Astrocyte of the cerebellum (primary cell): Measurements from ENCODE around the gene CDH4.

ENCODE experiments used
- DNase-seq: peaks from one replicate; pipeline ENCODE4 v3.0.0-alpha.2; 2011; ENCODE audit warnings: low read depth
- H3K4me3 ChIP-seq: 2 replicates; pipeline ENCODE4 v1.5.1; 2011; ENCODE audit warnings: mild to moderate bottlenecking, low read depth, low read length, moderate library complexity
- in situ Hi-C: cut with HindIII; loops from 2 replicates; pipeline ENCODE4 v1.10.0; 2017; ENCODE audit warnings: low sequenced_read_pairs
- TF ChIP-seq, protein P1 (sequence below): IDR thresholded peaks from 2 replicates; pipeline ENCODE4 v1.5.1; 2012; ENCODE audit warnings: low read length, low read depth, moderate library complexity, mild to moderate bottlenecking; ENCODE audit errors: missing control alignments

The CDH4 gene

DNA sequence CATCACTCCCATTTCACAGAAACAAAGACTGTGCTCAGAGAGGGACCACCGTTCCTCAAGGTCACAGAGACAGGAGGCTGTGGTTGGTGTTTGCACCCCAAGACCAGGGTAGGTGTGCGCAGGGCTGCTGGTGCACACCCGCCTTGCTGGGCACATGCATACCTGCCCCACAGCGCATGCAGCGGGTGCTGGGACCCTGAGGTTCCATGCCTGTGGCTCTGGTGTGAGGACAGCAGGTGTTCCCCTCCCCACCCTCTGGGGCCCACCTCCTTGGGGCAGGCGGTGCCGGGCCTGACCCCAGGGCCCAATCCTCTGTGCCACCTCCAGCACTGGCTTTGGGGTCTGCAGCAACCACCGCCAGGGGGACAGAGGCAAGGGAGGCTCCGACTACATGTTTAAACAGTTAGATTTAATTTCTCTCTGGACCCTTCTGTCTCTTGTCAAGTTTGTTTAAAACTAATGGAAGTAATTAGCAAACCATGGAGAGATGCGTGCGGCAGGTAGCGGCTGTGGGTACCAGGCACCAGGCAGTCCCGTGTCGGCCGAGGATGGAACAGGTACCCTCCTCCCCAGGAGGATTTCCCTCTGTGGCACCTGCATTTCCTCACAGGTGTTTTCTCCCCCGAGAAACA lies 485.9 kb downstream of the CDH4 start:
- no peak for DNase-seq
- H3K4me3 ChIP-seq: no peak overlapping the region
- in situ Hi-C loops: no loop called here
- TF ChIP-seq, protein P1, sequence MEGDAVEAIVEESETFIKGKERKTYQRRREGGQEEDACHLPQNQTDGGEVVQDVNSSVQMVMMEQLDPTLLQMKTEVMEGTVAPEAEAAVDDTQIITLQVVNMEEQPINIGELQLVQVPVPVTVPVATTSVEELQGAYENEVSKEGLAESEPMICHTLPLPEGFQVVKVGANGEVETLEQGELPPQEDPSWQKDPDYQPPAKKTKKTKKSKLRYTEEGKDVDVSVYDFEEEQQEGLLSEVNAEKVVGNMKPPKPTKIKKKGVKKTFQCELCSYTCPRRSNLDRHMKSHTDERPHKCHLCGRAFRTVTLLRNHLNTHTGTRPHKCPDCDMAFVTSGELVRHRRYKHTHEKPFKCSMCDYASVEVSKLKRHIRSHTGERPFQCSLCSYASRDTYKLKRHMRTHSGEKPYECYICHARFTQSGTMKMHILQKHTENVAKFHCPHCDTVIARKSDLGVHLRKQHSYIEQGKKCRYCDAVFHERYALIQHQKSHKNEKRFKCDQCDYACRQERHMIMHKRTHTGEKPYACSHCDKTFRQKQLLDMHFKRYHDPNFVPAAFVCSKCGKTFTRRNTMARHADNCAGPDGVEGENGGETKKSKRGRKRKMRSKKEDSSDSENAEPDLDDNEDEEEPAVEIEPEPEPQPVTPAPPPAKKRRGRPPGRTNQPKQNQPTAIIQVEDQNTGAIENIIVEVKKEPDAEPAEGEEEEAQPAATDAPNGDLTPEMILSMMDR: no peak

DNA sequence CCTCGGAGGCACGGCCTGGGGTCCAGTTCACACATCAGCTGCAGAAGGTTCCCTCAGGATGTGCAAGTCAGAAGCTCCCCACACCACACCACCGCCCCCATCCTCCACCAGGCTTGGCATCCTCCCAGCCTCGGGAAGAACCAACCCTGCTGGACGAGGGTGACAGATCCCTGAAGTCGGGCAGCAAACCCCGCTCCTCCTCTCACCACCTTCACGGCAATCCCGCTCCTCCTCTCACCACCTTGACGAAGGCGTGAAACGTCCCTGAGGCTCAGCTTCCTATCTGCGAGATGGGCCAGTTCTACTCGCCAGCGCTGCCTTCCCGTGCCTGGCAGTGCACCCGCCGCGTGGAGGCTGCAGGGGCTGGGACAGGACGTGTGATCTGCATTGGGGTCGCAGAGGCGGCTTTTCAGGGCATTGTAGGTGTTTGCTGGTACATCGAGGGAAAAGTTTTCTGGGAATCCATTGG lies 486.6 kb downstream of the CDH4 start:
- no peak for DNase-seq
- TF ChIP-seq, protein P1: no peak
- no peak overlapping the region for H3K4me3 ChIP-seq
- in situ Hi-C loops: no loop called here

DNA sequence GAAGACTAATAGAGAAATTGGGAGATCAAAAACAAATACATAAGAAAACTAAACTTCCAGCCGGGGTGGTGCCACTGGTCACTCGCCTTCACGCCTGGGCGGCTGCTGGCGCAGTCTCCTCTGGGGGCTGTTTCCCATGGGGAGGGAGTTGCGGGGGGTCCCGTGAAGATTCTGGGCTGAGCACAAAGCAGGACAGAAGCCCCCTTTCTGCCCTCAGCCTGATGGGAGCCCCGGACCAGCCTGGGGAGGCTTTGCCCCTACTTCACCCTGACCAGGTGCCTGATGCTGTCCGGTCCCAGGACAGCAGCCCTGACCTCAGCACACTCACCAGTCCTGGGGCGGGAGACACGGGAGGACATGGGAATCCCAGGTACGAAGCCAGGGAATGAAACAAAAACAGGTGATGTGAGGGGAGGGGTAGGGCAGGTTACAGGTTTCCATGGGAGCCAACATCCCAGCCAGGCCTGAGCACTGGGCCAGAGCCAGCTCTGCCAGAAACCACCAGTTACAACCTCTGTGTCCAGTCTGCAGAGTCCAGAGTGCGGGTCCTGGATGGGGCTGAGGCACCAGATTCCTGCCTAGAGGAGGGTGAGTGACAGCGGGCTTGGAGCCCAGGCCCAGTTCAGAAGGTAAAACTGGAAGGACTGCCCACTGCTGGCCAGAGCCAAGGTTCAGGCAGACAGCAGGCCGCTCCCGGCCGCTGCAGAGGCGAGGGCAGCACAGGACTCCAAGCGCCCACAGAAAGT lies 487.2 kb downstream of the CDH4 start:
- no peak for DNase-seq
- TF ChIP-seq, protein P1: no peak
- H3K4me3 ChIP-seq: no peak overlapping the region
- in situ Hi-C loops: no loop called here

DNA sequence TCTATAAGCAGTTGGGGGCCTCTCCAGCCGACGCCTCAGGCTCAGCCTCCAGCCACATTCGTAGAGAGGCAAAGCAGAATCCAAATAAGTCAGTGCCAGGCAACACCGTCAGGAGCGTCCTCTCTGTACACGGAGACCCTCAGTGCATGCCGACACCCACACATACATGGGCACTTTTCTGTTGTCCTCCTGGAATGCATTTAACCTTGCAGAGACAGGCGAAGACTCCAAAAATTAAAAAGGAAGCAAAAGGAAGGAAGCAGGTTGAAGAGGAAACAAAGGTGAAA lies 487.7 kb downstream of the CDH4 start:
- in situ Hi-C loops: no loop called here
- no peak for DNase-seq
- TF ChIP-seq, protein P1: no peak

DNA sequence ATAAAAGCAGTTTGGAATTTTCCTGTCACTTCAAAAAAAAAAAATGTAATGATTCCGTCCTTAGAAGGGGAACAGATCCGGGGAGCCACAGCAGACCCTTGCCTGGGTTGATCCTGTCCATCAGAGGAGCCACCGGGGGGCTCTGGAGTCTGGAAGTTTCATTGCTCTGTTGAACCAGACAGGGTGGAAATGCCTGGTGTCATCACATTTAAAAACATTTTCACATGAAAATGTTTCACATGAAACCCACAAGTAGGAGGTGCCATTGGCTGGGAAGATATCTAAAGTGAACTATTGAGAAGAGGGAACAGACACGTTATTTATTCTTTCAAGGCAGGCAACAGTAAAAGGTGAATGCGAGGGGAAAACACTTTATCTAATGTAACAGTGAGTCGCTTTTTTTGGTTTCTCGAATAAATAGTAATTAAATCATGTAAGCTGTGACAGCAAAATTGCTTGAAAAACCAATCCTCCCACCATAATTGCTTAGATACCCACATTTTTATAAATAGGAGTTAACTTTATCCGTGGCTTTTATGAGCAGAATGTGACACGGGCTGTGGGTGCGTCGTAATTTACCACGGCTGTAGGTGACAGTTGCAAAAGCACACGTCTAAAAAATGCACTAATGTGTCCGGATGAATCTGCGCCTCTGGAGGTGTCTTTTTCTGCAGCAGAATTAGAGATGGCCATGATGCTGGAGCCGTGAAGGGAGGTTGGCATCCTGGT lies 490.2 kb downstream of the CDH4 start:
- TF ChIP-seq, protein P1: no peak
- no peak overlapping the region for H3K4me3 ChIP-seq
- DNase-seq: no peak
- in situ Hi-C loops: no loop called here

More for the DNA sequence above, 487.7 kb downstream of the CDH4 start:
- H3K4me3 ChIP-seq: no peak overlapping the region

DNA sequence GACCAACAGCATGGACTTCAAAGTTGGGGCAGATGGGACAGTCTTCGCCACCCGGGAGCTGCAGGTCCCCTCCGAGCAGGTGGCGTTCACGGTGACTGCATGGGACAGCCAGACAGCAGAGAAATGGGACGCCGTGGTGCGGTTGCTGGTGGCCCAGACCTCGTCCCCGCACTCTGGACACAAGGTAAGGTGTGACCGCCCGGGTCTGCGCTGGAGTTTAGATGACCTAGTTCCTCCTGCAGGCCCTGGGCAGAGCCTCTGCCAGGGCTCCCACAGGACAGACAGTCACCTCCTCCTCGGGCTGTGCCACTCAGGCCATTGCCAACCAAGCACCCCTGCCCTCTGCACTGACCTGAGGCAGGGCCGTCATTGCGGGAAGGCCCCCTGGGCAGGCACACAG lies 491.5 kb downstream of the CDH4 start:
- H3K4me3 ChIP-seq: no peak overlapping the region
- in situ Hi-C loops: no loop called here
- DNase-seq: no peak
- TF ChIP-seq, protein P1: no peak
